ENCODE data around the gene ATP13A3.

DNA sequence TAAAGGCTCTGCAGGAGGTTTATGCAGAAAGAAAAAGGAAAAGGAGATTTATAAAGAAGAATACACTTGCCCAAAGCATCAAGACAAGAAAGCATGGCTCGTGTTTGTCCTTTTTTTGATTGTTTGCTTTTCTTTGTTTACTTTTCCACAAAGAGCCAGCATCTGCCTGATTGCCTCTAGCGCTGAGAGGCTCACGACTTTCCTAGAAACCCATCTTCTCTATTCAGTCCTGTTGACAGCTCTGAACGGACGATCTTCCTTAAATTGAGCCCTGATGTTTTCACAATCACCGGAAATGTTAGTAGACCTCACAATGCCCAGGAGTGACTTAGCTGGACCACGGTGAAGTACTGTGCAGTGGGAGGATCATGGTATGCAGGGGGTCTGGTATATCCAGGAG, 100.2 kb downstream of the ATP13A3 start:
- TF ChIP-seq ZFP30 (CRISPR knock-in tag; IDR thresholded peaks at IDR 0.05), result no peak
- TF ChIP-seq CSDC2 (CRISPR knock-in tag; IDR thresholded peaks at IDR 0.05), result no peak
- TF ChIP-seq, protein P1, sequence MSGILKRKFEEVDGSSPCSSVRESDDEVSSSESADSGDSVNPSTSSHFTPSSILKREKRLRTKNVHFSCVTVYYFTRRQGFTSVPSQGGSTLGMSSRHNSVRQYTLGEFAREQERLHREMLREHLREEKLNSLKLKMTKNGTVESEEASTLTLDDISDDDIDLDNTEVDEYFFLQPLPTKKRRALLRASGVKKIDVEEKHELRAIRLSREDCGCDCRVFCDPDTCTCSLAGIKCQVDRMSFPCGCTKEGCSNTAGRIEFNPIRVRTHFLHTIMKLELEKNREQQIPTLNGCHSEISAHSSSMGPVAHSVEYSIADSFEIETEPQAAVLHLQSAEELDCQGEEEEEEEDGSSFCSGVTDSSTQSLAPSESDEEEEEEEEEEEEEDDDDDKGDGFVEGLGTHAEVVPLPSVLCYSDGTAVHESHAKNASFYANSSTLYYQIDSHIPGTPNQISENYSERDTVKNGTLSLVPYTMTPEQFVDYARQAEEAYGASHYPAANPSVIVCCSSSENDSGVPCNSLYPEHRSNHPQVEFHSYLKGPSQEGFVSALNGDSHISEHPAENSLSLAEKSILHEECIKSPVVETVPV (CRISPR knock-in tag; IDR thresholded peaks at IDR 0.05), result no peak
- TF ChIP-seq GLIS3 (CRISPR knock-in tag; IDR thresholded peaks at IDR 0.05), result no peak
- no peak for TF ChIP-seq RARB (CRISPR knock-in tag; IDR thresholded peaks at IDR 0.05)
